ENCODE data around the gene ROMO1.
"Not testable (repeated sequence)": the region's sequence is repeated elsewhere in the genome, so short reads cannot be mapped to it uniquely, and the experiment has no call there.

ROMO1 gene

GRCh38 chr20:35711588-35712209 is 12.5 kb downstream of the ROMO1 start:
- no peaks in the 10 kb centered on the region for H3K27me3 Mint-ChIP-seq (ENCODE audit: low read depth)
- H3K27ac Mint-ChIP-seq: peak overlapping the region; percentile 57
- peaks cover 44% of the 10 kb centered on the region for H3K36me3 Mint-ChIP-seq (ENCODE audit: low read depth)
- no peak overlapping the region for H3K4me3 Mint-ChIP-seq
- H3K9me3 Mint-ChIP-seq: no peaks in the 10 kb centered on the region
- peaks cover 27% of the 10 kb centered on the region for H3K4me1 Mint-ChIP-seq (ENCODE audit: low read depth)

- not testable (repeated sequence) for H3K27ac Mint-ChIP-seq; H3K27me3 Mint-ChIP-seq (ENCODE audit: low read depth); H3K4me3 Mint-ChIP-seq; H3K9me3 Mint-ChIP-seq
- Mint-ChIP-seq H3K4me1 (ENCODE audit: low read depth) (peaks cover 28% of the 10 kb centered on the region), H3K36me3 (ENCODE audit: low read depth) (peaks cover 51% of the 10 kb centered on the region)
These were observed 13.9 kb downstream of the ROMO1 start for GRCh38 chr20:35713120-35713519.

DNA sequence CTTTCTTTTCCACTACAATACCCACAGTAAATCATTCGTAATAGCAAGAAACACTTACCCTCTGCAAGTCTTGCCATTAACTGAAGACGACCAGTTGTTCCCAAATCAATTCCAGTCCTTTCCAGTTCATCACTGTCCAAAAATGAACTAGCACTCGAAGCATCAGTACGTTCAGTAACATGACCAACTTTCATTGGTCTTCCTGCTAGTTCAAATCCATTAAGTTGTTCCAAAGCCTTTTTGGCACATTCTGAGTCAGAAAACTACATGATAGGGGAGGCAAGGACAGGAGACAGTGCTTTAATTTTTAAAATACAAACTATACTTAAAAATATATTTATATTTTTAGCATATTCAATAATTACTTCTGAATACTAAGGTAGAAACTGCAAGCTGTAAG is 14.9 kb downstream of the ROMO1 start:
- H3K4me3 Mint-ChIP-seq: no peak overlapping the region
- H3K4me1 Mint-ChIP-seq (ENCODE audit: low read depth): peaks cover 25% of the 10 kb centered on the region
- peaks cover 50% of the 10 kb centered on the region for H3K36me3 Mint-ChIP-seq (ENCODE audit: low read depth)
- no peaks in the 10 kb centered on the region for H3K9me3 Mint-ChIP-seq
- no peaks in the 10 kb centered on the region for H3K27me3 Mint-ChIP-seq (ENCODE audit: low read depth)
- H3K27ac Mint-ChIP-seq: no peak overlapping the region

- H3K27ac Mint-ChIP-seq: no peak overlapping the region
- H3K4me1 Mint-ChIP-seq (ENCODE audit: low read depth): peaks cover 25% of the 10 kb centered on the region
- H3K36me3 Mint-ChIP-seq (ENCODE audit: low read depth): peaks cover 52% of the 10 kb centered on the region
- H3K4me3 Mint-ChIP-seq: no peak overlapping the region
- H3K27me3 Mint-ChIP-seq (ENCODE audit: low read depth): no peaks in the 10 kb centered on the region
- H3K9me3 Mint-ChIP-seq: no peaks in the 10 kb centered on the region
These were observed 16.4 kb downstream of the ROMO1 start for GRCh38 chr20:35715652-35716051.

- Mint-ChIP-seq H3K4me3 (no peak overlapping the region), H3K36me3 (ENCODE audit: low read depth) (peaks cover 51% of the 10 kb centered on the region), H3K4me1 (ENCODE audit: low read depth) (peaks cover 21% of the 10 kb centered on the region), H3K27me3 (ENCODE audit: low read depth) (no peaks in the 10 kb centered on the region), H3K27ac (no peak overlapping the region), H3K9me3 (no peaks in the 10 kb centered on the region)
These were observed 17.1 kb downstream of the ROMO1 start for GRCh38 chr20:35716330-35716729.

DNA sequence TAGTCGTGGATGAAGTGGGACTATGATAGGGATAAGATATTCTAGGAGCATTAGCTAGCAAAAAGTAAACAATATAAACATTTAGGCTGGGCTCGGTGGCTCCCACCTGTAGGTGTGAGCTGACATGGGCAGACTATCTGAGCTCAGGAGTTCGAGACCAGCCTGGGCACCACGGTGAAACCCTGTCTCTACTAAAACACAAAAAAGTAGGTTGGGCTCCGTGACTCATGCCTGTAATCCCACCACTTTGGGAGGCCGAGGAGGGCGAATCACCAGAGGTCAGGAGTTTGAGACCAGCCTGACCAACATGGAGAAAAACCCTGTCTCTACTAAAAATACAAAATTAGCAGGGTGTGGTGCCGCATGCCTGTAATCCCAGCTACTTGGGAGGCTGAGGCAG is 19.1 kb downstream of the ROMO1 start:
- Mint-ChIP-seq H3K36me3 (ENCODE audit: low read depth) (peaks cover 50% of the 10 kb centered on the region), H3K4me1 (ENCODE audit: low read depth) (peaks cover 13% of the 10 kb centered on the region)
- H3K27me3 Mint-ChIP-seq (ENCODE audit: low read depth); H3K27ac Mint-ChIP-seq; H3K9me3 Mint-ChIP-seq; H3K4me3 Mint-ChIP-seq: not testable (repeated sequence)

DNA sequence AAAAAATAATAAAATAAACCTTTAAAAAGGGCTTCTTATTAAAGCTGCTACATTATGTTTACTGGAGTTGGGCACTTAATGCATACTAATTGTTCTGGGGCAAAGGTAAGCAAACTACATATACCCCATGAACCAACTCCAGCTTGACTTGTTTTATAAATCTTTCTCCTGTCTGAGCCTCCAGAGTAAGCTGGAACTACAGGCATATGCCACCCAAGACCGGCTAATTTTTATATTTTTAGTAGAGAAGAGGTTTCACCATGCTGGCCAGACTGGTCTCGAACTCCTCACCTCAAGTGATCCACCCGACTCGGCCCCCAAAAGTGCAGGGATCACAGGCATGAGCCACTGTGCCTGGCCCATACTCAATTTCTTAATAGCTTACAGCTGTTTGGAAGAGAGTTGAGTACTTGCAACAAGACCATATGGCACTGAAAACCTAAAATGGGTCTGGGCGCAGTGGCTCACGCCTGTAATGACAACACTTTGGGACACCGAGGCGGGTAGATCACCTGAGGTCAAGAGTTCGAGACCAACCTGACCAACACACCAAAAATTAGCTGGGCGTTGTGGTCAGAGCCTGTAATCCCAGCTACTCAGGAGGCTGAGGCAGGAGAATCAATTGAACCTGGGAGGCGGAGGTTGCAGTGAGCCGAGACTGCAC is 19.9 kb downstream of the ROMO1 start:
- Mint-ChIP-seq H3K4me1 (ENCODE audit: low read depth) (peaks cover 13% of the 10 kb centered on the region), H3K9me3 (no peaks in the 10 kb centered on the region), H3K27me3 (ENCODE audit: low read depth) (no peaks in the 10 kb centered on the region), H3K36me3 (ENCODE audit: low read depth) (peaks cover 48% of the 10 kb centered on the region), H3K27ac (no peak overlapping the region), H3K4me3 (no peak overlapping the region)

DNA sequence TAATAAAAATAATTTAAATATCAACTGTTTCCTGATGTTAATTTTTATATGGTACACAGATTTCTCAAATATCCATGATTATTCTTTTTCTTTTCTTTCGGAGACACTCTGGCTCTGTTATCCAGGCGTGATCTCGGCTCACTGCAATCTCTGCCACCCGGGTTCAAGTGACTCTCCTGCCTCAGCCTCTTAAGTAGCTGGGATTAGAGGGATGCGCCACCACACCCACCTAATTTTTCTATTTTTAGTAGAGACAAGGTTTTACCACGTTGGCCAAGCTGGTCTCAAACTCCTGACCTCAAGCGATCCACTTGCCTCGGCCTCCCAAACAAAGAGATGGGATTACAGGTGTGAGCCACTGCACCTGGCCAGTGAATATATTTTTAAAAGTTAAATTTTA is 20.5 kb downstream of the ROMO1 start:
- H3K27ac Mint-ChIP-seq: no peak overlapping the region
- H3K4me3 Mint-ChIP-seq: no peak overlapping the region
- H3K36me3 Mint-ChIP-seq (ENCODE audit: low read depth): peaks cover 49% of the 10 kb centered on the region
- H3K9me3 Mint-ChIP-seq: no peaks in the 10 kb centered on the region
- peaks cover 13% of the 10 kb centered on the region for H3K4me1 Mint-ChIP-seq (ENCODE audit: low read depth)
- H3K27me3 Mint-ChIP-seq (ENCODE audit: low read depth): no peaks in the 10 kb centered on the region

DNA sequence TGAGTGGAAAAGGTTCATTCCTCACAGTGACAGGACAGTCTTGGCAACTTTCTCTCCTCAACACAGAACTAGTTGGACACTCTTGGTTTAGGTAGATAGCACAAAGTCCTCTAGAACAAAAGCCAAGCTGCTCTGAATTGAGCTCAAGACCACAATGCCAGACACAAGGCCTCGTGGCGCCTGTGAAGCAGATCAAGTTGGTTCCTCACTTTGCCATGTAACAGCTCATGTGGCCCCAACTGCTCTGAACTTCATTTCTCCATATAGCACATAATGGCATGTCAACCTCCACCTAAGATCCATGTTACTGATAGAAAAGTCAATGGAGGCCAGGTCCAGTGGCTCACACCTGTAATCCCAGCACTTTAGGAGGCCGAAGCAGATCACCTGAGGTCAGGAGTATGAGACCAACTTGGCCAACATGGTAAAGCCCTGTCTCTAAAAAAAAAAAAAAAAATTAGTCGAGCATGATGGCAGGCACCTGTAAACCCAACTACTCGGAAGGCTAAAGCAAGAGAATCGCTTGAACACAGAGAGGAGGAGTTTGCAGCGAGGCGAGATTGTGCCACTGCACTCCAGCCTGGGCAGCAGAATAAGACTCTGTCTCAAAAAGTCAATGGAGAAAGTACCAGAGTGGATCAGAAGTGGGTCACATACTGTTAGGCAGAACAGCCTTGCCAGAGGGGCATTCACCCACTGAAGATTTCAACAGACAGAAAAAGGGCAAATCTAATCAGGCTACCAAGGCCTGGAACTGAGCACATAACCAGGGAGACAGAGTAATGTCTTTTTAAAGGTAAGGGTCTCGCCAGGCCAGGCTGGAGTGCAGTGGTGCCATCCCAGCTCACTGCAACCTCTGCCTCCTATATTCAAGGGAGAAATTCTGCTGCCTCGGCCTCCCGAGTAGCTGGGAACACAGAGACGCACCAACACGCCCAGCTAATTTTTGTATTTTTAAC is 21.2 kb downstream of the ROMO1 start:
- peaks cover 15% of the 10 kb centered on the region for H3K4me1 Mint-ChIP-seq (ENCODE audit: low read depth)
- H3K27ac Mint-ChIP-seq: no peak overlapping the region
- H3K27me3 Mint-ChIP-seq (ENCODE audit: low read depth): no peaks in the 10 kb centered on the region
- H3K4me3 Mint-ChIP-seq: no peak overlapping the region
- no peaks in the 10 kb centered on the region for H3K9me3 Mint-ChIP-seq
- H3K36me3 Mint-ChIP-seq (ENCODE audit: low read depth): peaks cover 52% of the 10 kb centered on the region

- Mint-ChIP-seq H3K36me3 (ENCODE audit: low read depth) (peaks cover 49% of the 10 kb centered on the region), H3K4me1 (ENCODE audit: low read depth) (peaks cover 15% of the 10 kb centered on the region), H3K27me3 (ENCODE audit: low read depth) (no peaks in the 10 kb centered on the region), H3K27ac (no peak overlapping the region), H3K4me3 (no peak overlapping the region), H3K9me3 (no peaks in the 10 kb centered on the region)
These were observed 22.0 kb downstream of the ROMO1 start for GRCh38 chr20:35721219-35721618.

GRCh38 chr20:35721621-35722020 is 22.4 kb downstream of the ROMO1 start:
- Mint-ChIP-seq H3K27ac (no peak overlapping the region), H3K9me3 (no peaks in the 10 kb centered on the region), H3K4me3 (no peak overlapping the region), H3K4me1 (ENCODE audit: low read depth) (peaks cover 15% of the 10 kb centered on the region), H3K27me3 (ENCODE audit: low read depth) (no peaks in the 10 kb centered on the region), H3K36me3 (ENCODE audit: low read depth) (peaks cover 49% of the 10 kb centered on the region)

DNA sequence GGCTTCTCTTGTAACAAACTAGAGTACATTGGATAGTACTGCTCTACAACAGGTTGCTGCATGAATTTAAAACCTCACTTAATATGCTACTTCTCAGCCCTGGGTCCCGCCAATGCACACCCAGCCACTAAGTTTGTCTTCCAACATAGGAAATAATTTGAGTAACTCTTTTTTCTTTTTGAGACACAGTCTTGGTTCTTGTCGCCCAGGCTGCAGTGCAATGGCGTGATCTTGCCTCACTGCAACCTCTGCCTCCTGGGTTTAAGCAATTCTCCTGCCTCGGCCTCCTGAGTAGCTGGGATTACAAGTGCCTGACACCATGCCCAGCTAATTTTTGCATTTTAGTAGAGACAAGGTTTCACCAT is 24.1 kb downstream of the ROMO1 start:
- H3K27me3 Mint-ChIP-seq (ENCODE audit: low read depth); H3K27ac Mint-ChIP-seq; H3K9me3 Mint-ChIP-seq; H3K4me3 Mint-ChIP-seq: not testable (repeated sequence)
- peaks cover 15% of the 10 kb centered on the region for H3K4me1 Mint-ChIP-seq (ENCODE audit: low read depth)
- H3K36me3 Mint-ChIP-seq (ENCODE audit: low read depth): peaks cover 42% of the 10 kb centered on the region

- H3K36me3 Mint-ChIP-seq (ENCODE audit: low read depth): peaks cover 42% of the 10 kb centered on the region
- not testable (repeated sequence) for H3K4me3 Mint-ChIP-seq
These were observed 24.6 kb downstream of the ROMO1 start for GRCh38 chr20:35723652-35724320.

GRCh38 chr20:35724321-35725230 is 25.4 kb downstream of the ROMO1 start:
- no peak overlapping the region for H3K4me3 Mint-ChIP-seq

More at GRCh38 chr20:35723652-35724320, 24.6 kb downstream of the ROMO1 start:
- peaks cover 15% of the 10 kb centered on the region for H3K4me1 Mint-ChIP-seq (ENCODE audit: low read depth)
- not testable (repeated sequence) for H3K27me3 Mint-ChIP-seq (ENCODE audit: low read depth); H3K27ac Mint-ChIP-seq; H3K9me3 Mint-ChIP-seq

More at GRCh38 chr20:35724321-35725230, 25.4 kb downstream of the ROMO1 start:
- Mint-ChIP-seq H3K9me3 (no peaks in the 10 kb centered on the region), H3K27me3 (ENCODE audit: low read depth) (no peaks in the 10 kb centered on the region), H3K27ac (no peak overlapping the region), H3K4me1 (ENCODE audit: low read depth) (peaks cover 13% of the 10 kb centered on the region), H3K36me3 (ENCODE audit: low read depth) (peaks cover 43% of the 10 kb centered on the region)
